ENCODE results near the gene KRTAP4-16.

- TF ChIP-seq CTCF (IDR thresholded peaks at IDR 0.05) (no peak), POLR2AphosphoS5 (IDR thresholded peaks at IDR 0.05) (no peak), EP300 (IDR thresholded peaks at IDR 0.05; ENCODE audit: low read depth) (no peak), POLR2A (IDR thresholded peaks at IDR 0.05) (no peak)
Observed at GRCh38 chr17:41064301-41064700, 37.7 kb downstream of the KRTAP4-16 start.

Measured in transverse colon (tissue), 4 donors.